Subcutaneous abdominal adipose tissue (tissue), 5 donors: ENCODE data around the gene FAM184B.

Experiments
- H3K27ac ChIP-seq: one replicate; pipeline ENCODE4 v1.7.0; 2013; ENCODE audit warnings: low read depth, mild to moderate bottlenecking, inconsistent platforms, low read length, moderate library complexity
- H3K27me3 ChIP-seq, 5 donors: one replicate each; pipeline ENCODE4 v1.7.0; 2013; ENCODE audit warnings: low read length in 5 of 5, inconsistent platforms in 1 of 5; ENCODE audit not compliant: control insufficient read depth in 5 of 5, insufficient read depth in 4 of 5
- H3K36me3 ChIP-seq, 5 donors: one replicate each; pipeline ENCODE4 v1.7.0; 2013; ENCODE audit warnings: low read length in 5 of 5; ENCODE audit not compliant: control insufficient read depth in 5 of 5, insufficient read depth in 5 of 5
- H3K4me1 ChIP-seq, 5 donors: one replicate each; pipeline ENCODE4 v1.7.0; 2013; ENCODE audit warnings: low read length in 5 of 5, mild to moderate bottlenecking in 3 of 5, moderate library complexity in 1 of 5; ENCODE audit not compliant: control insufficient read depth in 5 of 5, insufficient read depth in 5 of 5
- H3K4me3 ChIP-seq, 5 donors: one replicate each; pipeline ENCODE4 v1.7.0; 2013; ENCODE audit warnings: low read length in 5 of 5, low read depth in 1 of 5
- H3K9ac ChIP-seq, 5 donors: one replicate each; pipeline ENCODE4 v1.7.0; 2013; ENCODE audit warnings: low read length in 5 of 5, mild to moderate bottlenecking in 4 of 5, moderate library complexity in 3 of 5
- H3K9me3 ChIP-seq, 5 donors: one replicate each; pipeline ENCODE4 v1.7.0; 2013; ENCODE audit warnings: low read length in 5 of 5; ENCODE audit not compliant: control insufficient read depth in 5 of 5
- donor health status: healthy.
- donor health status: healthy.
- donor health status: healthy.
- donor health status: healthy.
- donor health status: healthy.

FAM184B gene

DNA sequence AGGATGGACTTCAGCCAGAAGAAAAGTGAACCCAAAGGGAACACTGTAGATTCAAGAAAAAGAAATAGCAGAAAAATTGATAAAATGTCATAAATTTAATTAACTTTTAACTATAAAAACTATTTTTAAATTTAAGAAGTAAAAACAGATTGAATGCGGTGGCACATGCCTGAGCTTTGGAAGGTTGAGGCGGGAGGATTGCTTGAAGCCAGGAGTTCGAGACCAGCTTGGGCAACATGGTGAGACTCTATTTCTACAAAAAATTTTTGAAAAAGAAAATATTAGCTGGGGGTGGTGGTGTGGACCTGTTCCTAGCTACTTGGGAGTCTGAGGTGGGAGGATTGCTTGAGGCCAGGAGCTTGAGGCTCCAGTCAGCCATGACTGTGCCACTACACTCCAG lies 3.0 kb downstream of the FAM184B start:
- peaks cover 0 to 18% (median 18%) of the 10 kb centered on the region in 5 donors for H3K4me1 ChIP-seq
- H3K4me3 ChIP-seq, result no peak overlapping the region
- no peak overlapping the region for H3K27ac ChIP-seq
- no peak overlapping the region for H3K9ac ChIP-seq
- no peaks in the 10 kb centered on the region for H3K36me3 ChIP-seq
- no peaks in the 10 kb centered on the region for H3K9me3 ChIP-seq
- peaks cover 14 to 33% (median 21%) of the 10 kb centered on the region in 5 donors for H3K27me3 ChIP-seq

DNA sequence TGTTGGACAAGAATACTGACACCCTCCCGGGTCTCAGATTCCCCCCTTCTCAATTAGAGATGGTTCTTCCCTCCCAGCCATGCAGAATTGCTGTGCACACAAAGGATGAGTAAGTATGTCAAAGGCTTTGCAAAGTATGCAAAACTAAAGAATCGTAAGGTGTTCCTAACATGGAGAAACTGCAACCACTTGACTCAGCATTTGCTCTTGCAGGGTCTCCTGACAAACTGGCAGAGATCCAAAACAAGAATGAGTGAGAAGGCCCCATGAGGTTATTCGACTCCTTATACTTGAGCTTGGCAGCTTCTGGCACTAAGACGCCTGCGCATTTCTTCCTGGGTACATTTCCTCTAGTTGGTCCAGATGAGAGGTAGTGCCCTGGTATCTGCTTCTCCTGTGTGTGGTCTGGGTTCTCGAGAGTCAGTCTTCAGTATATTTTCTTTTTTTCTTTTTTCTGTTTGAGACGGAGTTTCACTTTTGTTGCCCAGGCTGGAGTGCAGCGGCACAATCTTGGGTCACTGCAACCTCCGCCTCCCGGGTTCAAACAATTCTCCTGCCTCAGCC lies 8.2 kb downstream of the FAM184B start:
- Histone ChIP-seq H3K9ac (no peak overlapping the region), H3K4me3 (no peak overlapping the region), H3K4me1 (no peaks in the 10 kb centered on the region), H3K36me3 (no peaks in the 10 kb centered on the region), H3K27ac (no peak overlapping the region), H3K9me3 (no peaks in the 10 kb centered on the region), H3K27me3 (peaks cover 0 to 3% (median 0%) of the 10 kb centered on the region in 5 donors)

DNA sequence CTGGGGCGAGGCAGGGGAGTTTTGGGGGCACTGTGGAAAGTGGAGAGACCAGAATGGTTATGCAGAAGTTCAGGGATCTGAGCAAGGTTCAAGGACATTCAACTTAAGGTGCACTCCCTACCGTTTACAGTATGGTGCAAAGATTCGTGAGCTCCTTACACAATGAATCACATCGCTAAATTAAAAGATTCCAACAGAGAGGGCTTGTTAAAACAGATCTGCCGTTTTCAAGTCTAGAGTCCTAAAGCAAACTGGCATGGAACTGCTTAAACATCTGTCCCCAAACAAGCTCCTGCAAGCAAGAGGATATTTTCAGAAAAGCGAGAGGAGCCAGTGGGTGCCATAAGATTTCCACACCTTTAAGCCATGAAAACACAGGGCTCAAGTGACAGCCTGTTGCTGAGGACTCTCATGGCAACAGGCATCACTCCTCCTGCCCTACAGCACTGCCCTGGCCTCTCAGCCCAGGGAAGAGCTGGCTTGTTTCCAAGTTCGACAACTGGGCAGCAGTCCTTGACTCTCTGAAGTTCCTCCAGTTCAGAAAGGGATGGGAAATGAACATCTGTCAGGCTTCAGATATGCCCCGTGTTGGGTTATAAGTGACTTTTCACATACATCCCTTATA lies 10.0 kb downstream of the FAM184B start:
- no peak overlapping the region for H3K4me3 ChIP-seq
- no peaks in the 10 kb centered on the region for H3K9me3 ChIP-seq
- H3K36me3 ChIP-seq, result no peaks in the 10 kb centered on the region
- H3K9ac ChIP-seq, result no peak overlapping the region
- H3K4me1 ChIP-seq, result no peaks in the 10 kb centered on the region
- H3K27me3 ChIP-seq, result peaks cover 0 to 3% (median 0%) of the 10 kb centered on the region in 5 donors
- no peak overlapping the region for H3K27ac ChIP-seq

DNA sequence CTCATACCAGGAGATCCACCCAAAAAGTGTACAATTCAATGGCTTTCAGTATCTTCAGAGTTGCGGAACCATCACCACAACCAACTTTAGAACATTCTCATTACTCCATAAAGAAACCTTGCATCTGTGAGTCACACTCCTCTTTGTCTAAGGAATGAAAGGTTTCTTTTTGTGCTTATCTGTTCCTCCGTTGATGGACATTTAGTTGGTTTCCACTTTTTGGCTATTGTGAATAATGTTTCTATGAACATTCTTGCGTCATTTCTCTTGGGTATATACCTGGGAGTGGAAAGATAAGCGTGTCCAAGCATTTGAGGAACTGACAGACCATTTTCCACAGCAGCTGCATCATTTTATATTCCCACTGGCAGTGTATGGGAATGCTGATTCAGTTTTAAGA lies 10.6 kb downstream of the FAM184B start:
- H3K27ac ChIP-seq, result no peak overlapping the region
- no peak overlapping the region for H3K9ac ChIP-seq
- H3K27me3 ChIP-seq, result peaks cover 0 to 3% (median 0%) of the 10 kb centered on the region in 5 donors
- H3K4me1 ChIP-seq, result no peaks in the 10 kb centered on the region
- no peaks in the 10 kb centered on the region for H3K36me3 ChIP-seq
- no peak overlapping the region for H3K4me3 ChIP-seq
- peaks cover 0 to 4% (median 0%) of the 10 kb centered on the region in 5 donors for H3K9me3 ChIP-seq

DNA sequence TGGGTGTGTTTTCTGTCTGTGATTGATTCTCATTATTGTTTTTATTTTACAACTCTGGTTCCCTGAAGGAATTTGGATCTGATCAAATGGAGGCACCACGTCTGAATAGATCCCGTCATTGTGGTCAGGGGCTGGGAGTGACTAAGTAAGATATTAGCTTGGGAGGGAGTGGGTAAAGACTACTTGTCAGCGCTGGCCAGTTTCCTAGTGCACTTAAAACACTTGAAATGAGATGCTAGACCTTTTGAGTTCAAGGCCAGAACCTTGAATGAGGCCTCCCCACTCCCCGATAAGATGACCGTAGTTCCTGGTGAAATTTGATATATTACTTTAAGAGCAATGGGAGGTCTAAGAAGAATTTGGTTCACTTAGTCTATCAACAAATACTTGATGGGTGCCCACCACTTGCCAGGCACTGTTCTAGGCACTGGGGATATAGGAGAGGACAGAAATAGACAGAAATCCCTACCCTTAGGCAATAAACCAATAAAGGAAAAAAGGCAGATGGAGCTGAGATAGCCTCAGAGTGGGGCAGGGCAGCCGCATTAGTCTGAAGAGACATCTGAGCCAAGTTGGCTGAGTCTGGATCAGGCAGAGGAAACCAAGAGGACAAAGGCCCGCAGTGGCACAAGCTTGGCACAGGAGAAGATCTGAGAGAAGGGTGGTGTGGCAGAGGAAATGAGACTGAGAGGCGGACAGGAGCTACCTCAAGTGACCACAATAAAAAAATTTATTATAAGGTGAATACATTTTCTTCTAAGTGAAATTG lies 11.8 kb downstream of the FAM184B start:
- peaks cover 0 to 3% (median 0%) of the 10 kb centered on the region in 5 donors for H3K27me3 ChIP-seq
- H3K27ac ChIP-seq, result no peak overlapping the region
- no peak overlapping the region for H3K4me3 ChIP-seq
- H3K9ac ChIP-seq, result no peak overlapping the region
- H3K36me3 ChIP-seq, result no peaks in the 10 kb centered on the region
- no peaks in the 10 kb centered on the region for H3K4me1 ChIP-seq
- peaks cover 0 to 5% (median 0%) of the 10 kb centered on the region in 5 donors for H3K9me3 ChIP-seq

DNA sequence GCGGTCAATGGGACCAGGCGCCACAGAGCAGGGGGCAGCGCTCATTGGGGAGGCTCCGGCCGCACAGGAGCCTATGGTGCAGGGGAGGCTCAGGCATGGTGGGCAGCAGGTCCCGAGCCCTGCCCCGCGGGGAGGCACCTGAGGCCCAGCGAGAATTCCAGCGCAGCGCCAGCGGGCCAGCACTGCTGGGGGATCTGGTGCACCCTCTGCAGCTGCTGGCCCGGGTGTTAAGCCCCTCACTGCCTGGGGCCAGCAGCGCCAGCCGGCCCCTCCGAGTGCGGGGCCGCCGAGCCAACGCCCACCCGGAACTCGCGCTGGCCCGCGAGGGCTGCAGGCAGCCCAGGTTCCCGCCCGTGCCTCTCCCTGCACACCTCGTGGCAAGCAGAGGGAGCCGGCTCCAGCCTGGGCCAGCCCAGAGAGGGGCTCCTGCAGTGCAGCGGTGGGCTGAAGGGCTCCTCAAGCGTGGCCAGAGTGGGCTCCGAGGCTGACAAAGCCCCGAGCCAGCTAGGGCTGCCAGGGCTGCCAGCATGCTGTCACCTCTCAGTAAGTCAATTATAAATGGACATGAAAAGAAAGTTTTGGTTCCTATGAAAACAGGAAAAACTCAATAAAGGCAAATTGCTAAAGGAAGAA lies 14.5 kb downstream of the FAM184B start:
- no peak overlapping the region for H3K9ac ChIP-seq
- H3K9me3 ChIP-seq, result peaks cover 0 to 5% (median 0%) of the 10 kb centered on the region in 5 donors
- no peak overlapping the region for H3K27ac ChIP-seq
- no peaks in the 10 kb centered on the region for H3K27me3 ChIP-seq
- no peak overlapping the region for H3K4me3 ChIP-seq
- no peaks in the 10 kb centered on the region for H3K36me3 ChIP-seq
- H3K4me1 ChIP-seq, result no peaks in the 10 kb centered on the region

DNA sequence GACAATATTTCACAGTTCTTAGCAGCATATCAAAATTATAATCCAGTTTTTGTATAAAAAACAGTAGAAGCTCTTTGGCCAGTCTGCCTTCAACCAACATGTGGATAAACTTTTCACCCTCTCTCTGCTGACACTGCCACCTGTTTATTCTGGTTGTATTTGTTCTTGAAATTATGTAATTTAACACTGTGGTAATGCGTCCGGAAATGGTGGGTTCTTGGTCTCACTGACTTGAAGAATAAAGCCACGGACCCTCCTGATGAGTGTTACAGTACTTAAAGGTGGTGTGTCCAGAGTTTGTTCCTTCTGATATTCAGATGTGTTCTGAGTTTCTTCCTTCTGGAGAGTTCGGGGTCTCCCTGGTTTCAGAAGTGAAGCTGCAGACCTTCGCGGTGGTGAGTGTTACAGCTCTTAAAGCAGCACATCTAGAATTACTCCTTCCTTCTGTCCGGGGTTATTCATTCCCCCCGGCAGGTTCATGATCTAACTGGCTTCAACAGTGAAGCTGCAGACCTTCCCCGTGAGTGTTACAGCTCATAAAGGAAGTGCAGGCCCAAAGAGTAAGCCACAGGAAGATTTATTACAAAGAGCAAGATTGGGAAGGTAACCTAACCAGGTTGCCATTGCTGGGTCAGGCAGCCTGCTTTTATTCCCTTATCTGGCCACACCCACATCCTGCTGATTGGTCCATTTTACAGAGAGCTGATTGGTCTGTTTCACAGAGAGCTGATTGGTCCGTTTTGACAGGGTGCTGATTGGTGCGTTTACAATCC lies 15.7 kb downstream of the FAM184B start:
- peaks cover 0 to 4% (median 0%) of the 10 kb centered on the region in 5 donors for H3K4me1 ChIP-seq
- no peak overlapping the region for H3K9ac ChIP-seq

DNA sequence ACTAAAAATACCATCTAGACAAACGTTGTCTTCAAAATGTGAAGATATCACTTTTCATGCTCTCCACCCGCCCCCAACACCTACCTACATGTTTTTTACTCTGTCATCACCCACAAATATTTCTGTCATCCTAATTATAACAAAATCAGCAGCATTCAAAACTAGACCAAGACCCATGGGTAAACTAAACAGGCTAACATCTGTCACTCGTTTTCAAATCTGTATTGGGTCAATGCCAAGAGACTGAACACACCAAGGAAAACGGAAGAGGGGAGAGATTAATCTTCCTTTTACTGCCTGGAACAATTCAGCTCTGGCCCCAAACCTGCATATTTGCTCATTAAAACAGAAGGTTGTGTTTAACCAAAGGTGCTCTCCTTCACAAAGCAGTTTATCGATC lies 17.5 kb downstream of the FAM184B start:
- no peak overlapping the region for H3K9ac ChIP-seq
- H3K9me3 ChIP-seq, result peaks cover 0 to 5% (median 0%) of the 10 kb centered on the region in 5 donors
- no peak overlapping the region for H3K4me3 ChIP-seq
- peaks cover 0 to 7% (median 0%) of the 10 kb centered on the region in 5 donors for H3K4me1 ChIP-seq
- H3K27me3 ChIP-seq, result no peaks in the 10 kb centered on the region
- H3K36me3 ChIP-seq, result no peaks in the 10 kb centered on the region
- no peak overlapping the region for H3K27ac ChIP-seq

More for the DNA sequence above, 15.7 kb downstream of the FAM184B start:
- Histone ChIP-seq H3K27ac (no peak overlapping the region), H3K27me3 (no peaks in the 10 kb centered on the region), H3K9me3 (peaks cover 0 to 5% (median 0%) of the 10 kb centered on the region in 5 donors), H3K4me3 (no peak overlapping the region), H3K36me3 (no peaks in the 10 kb centered on the region)

DNA sequence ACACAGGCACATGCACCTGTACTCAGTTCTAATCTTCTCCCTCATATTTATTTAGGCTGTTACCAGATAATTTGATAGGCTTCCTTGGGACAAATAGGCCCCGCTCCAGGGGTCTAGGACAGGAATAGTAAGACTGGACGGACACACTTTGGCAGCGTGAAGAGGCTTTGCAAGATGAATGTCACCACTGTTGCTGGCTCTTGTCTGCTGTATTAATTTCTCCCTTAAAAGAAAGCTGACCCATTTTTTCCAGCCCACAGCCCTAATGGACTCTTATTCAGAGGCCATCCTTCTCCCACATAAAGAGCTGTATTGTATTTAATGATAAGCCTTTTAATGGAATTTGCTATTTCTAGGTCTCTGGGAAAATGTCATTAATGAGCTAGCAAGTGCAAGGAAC lies 18.0 kb downstream of the FAM184B start:
- H3K9ac ChIP-seq, result no peak overlapping the region
- H3K27ac ChIP-seq, result no peak overlapping the region
- no peak overlapping the region for H3K4me3 ChIP-seq
- H3K27me3 ChIP-seq, result no peaks in the 10 kb centered on the region
- peaks cover 0 to 7% (median 0%) of the 10 kb centered on the region in 5 donors for H3K4me1 ChIP-seq
- no peaks in the 10 kb centered on the region for H3K36me3 ChIP-seq
- peaks cover 0 to 5% (median 0%) of the 10 kb centered on the region in 5 donors for H3K9me3 ChIP-seq
